HG03520 (cell line): ENCODE results near the gene PSG2.
"Not testable (repeated sequence)": the region's sequence is repeated elsewhere in the genome, so short reads cannot be mapped to it uniquely, and the experiment has no call there.

Experiments
- ATAC-seq: cut with Tn5 transposase; IDR thresholded peaks from one replicate; pipeline ENCODE4 v1.9.1; 2021; ENCODE audit warnings: mild to moderate bottlenecking, moderate library complexity; ENCODE audit not compliant: unreplicated experiment

PSG2 gene

GRCh38 chr19:43082601-43083000, at the start of gene PSG2:
TSS of gene PSG2 (minus strand) at chr19:43082701. CDS start at chr19:43082569, 132 bp downstream.
- not testable (repeated sequence) for ATAC-seq

- not testable (repeated sequence) for ATAC-seq
Measured at GRCh38 chr19:43131281-43131842, 48.9 kb upstream of the PSG2 start.

- ATAC-seq: not testable (repeated sequence)
Measured at GRCh38 chr19:43129197-43129596, 46.7 kb upstream of the PSG2 start.

GRCh38 chr19:43127336-43127735, 44.8 kb upstream of the PSG2 start:
- ATAC-seq: not testable (repeated sequence)

- no peak for ATAC-seq
Measured at GRCh38 chr19:43126720-43127119, 44.2 kb upstream of the PSG2 start.

- ATAC-seq: no peak
Measured at GRCh38 chr19:43124360-43124759, 41.9 kb upstream of the PSG2 start.

GRCh38 chr19:43120433-43121026, 38.0 kb upstream of the PSG2 start:
- not testable (repeated sequence) for ATAC-seq

- ATAC-seq: not testable (repeated sequence)
Measured at GRCh38 chr19:43119526-43119925, 37.0 kb upstream of the PSG2 start.

- not testable (repeated sequence) for ATAC-seq
Measured at GRCh38 chr19:43116421-43116820, 33.9 kb upstream of the PSG2 start.

- ATAC-seq: not testable (repeated sequence)
Measured at GRCh38 chr19:43115548-43115947, 33.0 kb upstream of the PSG2 start.

GRCh38 chr19:43115064-43115463, 32.6 kb upstream of the PSG2 start:
- ATAC-seq: not testable (repeated sequence)

GRCh38 chr19:43114626-43115025, 32.1 kb upstream of the PSG2 start:
- not testable (repeated sequence) for ATAC-seq

- ATAC-seq: not testable (repeated sequence)
Measured at GRCh38 chr19:43107401-43107800, 24.9 kb upstream of the PSG2 start.

- no peak for ATAC-seq
Measured at GRCh38 chr19:43105496-43105895, 23.0 kb upstream of the PSG2 start.

GRCh38 chr19:43104215-43104850, 21.8 kb upstream of the PSG2 start:
- ATAC-seq: not testable (repeated sequence)

GRCh38 chr19:43101950-43102349, 19.4 kb upstream of the PSG2 start:
- ATAC-seq: no peak

- ATAC-seq: not testable (repeated sequence)
Measured at GRCh38 chr19:43098416-43098815, 15.9 kb upstream of the PSG2 start.

GRCh38 chr19:43087702-43088340, 5.3 kb upstream of the PSG2 start:
- ATAC-seq: not testable (repeated sequence)

- not testable (repeated sequence) for ATAC-seq
Measured at GRCh38 chr19:43085796-43086530, 3.5 kb upstream of the PSG2 start.

- ATAC-seq: not testable (repeated sequence)
Measured at GRCh38 chr19:43084196-43084832, 1.8 kb upstream of the PSG2 start.
